Measurements from ENCODE around the gene CYTH4. TPM values are rescaled to one million over a fixed set of nuclear protein-coding genes. Genes with fewer than 3 reads are reported as not detected.

CYTH4 gene
- total RNA-seq, 4 donors from 2014 or later: 5.1 to 27.3 (median 9.4) TPM

GRCh38 chr22:37316405-37316804 lies 34.1 kb downstream of the CYTH4 start:
- Histone ChIP-seq H3K4me3 (no peak overlapping the region), H3K4me1 (peaks cover 0 to 9% (median 1%) of the 10 kb centered on the region in 4 donors), H3K27ac (replicated peaks in 1 of 4) (no peak overlapping the region), H3K27me3 (peaks cover 0 to 89% (median 0%) of the 10 kb centered on the region in 4 donors), H3K36me3 (no peaks in the 10 kb centered on the region), H3K9me3 (no peaks in the 10 kb centered on the region)
- DNase-seq (ENCODE audit: extremely low spot score): no peak
- TF ChIP-seq POLR2AphosphoS5 (IDR thresholded peaks at IDR 0.05) (no peak), EP300 (IDR thresholded peaks at IDR 0.05) (no peak), POLR2A (IDR thresholded peaks at IDR 0.05; ENCODE audit: low read depth) (no peak)
- TF ChIP-seq, protein P1, sequence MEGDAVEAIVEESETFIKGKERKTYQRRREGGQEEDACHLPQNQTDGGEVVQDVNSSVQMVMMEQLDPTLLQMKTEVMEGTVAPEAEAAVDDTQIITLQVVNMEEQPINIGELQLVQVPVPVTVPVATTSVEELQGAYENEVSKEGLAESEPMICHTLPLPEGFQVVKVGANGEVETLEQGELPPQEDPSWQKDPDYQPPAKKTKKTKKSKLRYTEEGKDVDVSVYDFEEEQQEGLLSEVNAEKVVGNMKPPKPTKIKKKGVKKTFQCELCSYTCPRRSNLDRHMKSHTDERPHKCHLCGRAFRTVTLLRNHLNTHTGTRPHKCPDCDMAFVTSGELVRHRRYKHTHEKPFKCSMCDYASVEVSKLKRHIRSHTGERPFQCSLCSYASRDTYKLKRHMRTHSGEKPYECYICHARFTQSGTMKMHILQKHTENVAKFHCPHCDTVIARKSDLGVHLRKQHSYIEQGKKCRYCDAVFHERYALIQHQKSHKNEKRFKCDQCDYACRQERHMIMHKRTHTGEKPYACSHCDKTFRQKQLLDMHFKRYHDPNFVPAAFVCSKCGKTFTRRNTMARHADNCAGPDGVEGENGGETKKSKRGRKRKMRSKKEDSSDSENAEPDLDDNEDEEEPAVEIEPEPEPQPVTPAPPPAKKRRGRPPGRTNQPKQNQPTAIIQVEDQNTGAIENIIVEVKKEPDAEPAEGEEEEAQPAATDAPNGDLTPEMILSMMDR (IDR thresholded peaks at IDR 0.05): no peak
- 70% methylated on average over 5 of the region's 6 CpGs for WGBS
- intact Hi-C loops (cut with DNase I): loop anchor here (10.0 kb wide), 2 partner anchors 138 to 248 kb away; partner anchors contain the start of gene CDC42EP1

DNA sequence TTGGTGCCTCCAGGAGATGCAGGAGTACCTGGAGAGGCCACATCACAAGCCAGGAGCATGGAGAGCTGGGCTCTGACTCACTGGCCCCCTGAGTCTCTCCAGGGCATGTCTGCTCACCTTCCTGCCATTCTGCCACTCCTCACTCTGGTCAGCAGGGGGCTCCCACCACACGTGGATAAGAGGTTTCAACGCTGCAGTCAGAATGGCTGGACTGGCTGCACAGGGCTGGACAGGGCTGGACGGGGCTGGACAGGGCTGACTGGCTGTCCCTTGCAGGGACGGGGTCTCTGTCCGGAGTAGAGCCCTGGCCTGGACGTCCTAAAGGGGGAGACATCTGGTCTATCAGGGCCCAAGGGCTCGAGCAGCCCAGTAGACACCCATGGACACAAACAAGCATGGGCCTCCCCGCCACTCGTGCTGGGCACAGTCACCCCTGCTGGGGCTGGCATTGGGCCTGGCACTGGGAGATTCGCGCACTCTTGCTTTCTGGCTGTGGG lies 34.6 kb downstream of the CYTH4 start:
- H3K4me3 ChIP-seq: no peak overlapping the region
- peak; percentile 94 for DNase-seq (ENCODE audit: extremely low spot score)
- TF ChIP-seq EP300 (IDR thresholded peaks at IDR 0.05) (no peak), POLR2A (IDR thresholded peaks at IDR 0.05; ENCODE audit: low read depth) (no peak), POLR2AphosphoS5 (IDR thresholded peaks at IDR 0.05) (no peak)
- TF ChIP-seq, protein P1 (IDR thresholded peaks at IDR 0.05): peak; percentile 67 to 78 (median 72)
- peaks cover 0 to 85% (median 0%) of the 10 kb centered on the region in 4 donors for H3K27me3 ChIP-seq
- intact Hi-C loops (cut with DNase I): loop anchor here (10.0 kb wide), 2 partner anchors 138 to 248 kb away; partner anchors contain the start of gene CDC42EP1
- no peaks in the 10 kb centered on the region for H3K36me3 ChIP-seq
- WGBS: no CpG with 5 or more reads among the region's 11 CpGs
- no peak overlapping the region for H3K27ac ChIP-seq (replicated peaks in 1 of 4)
- no peaks in the 10 kb centered on the region for H3K9me3 ChIP-seq
- H3K4me1 ChIP-seq: peaks cover 0 to 9% (median 1%) of the 10 kb centered on the region in 4 donors

DNA sequence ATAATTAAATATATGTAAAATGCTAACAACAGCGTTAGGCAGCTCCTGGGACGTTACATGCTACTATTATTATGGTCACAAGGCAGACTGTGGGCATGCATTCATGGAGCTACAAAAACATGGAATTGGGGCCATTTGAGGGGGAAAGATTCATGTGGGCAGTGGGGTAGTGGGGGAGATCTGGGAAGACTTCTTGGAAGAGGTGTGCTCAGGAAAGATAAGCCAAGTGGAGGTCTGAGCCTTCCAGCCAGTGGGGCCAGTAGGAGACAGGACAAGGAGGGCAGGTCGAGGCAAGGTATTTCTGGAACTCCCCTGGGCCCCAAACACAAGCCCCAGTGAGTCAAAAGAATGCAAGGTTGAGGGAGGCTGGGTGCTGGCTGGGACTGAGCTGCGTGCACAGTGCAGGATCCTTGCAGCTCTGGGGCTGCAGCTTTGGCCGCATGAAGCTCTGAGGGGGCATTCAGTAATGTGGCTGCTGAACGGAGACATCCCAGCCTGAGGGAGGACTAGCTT lies 35.4 kb downstream of the CYTH4 start:
- intact Hi-C loops (cut with DNase I): loop anchor here (10.0 kb wide), 2 partner anchors 137 to 247 kb away; partner anchors contain the start of gene CDC42EP1
- Histone ChIP-seq H3K27me3 (peaks cover 0 to 86% (median 0%) of the 10 kb centered on the region in 4 donors), H3K4me1 (peaks cover 0 to 9% (median 1%) of the 10 kb centered on the region in 4 donors), H3K9me3 (no peaks in the 10 kb centered on the region), H3K36me3 (no peaks in the 10 kb centered on the region), H3K4me3 (no peak overlapping the region), H3K27ac (replicated peaks in 1 of 4) (no peak overlapping the region)
- WGBS: 94% methylated on average over 6 of the region's 6 CpGs
- DNase-seq (ENCODE audit: extremely low spot score): no peak
- TF ChIP-seq, protein P1 (IDR thresholded peaks at IDR 0.05): no peak
- no peak for TF ChIP-seq EP300 (IDR thresholded peaks at IDR 0.05)
- no peak for TF ChIP-seq POLR2AphosphoS5 (IDR thresholded peaks at IDR 0.05)

DNA sequence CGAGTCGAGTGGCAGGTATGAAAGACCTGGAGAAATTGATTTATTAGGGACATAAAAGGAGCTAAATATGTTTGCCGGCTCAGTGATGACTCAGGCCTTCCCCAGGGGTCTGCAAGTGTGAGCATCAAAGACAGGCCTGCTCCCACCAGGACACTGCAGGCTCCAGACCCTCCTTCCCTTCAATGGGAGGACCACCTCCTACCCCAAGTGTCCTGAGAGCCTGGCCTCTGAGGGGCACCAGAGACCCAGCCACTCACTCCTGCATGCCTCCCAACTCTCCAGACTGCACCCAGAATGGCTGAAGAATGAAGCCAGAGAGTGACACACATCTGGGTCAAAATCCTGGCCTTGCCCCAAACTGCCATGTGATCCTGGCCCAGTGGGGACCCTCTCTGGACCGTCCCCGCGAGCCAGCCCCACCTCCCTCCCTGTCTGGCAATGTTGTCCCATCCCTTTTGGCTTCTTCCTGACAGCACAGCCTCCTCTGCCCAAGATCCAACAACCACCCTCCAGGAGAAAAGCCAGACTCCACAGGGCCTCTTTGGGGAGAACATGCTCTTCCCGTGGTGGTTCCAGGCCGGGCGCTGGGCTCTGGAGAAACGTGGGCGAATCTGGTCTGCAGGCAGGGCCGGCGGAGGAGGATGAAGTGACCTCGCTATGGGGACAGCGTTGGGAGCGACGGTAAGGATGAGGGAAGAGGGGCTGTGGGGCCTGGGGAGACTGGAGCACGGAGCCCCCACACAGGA lies 36.2 kb downstream of the CYTH4 start:
- Histone ChIP-seq H3K27me3 (peaks cover 0 to 87% (median 0%) of the 10 kb centered on the region in 4 donors), H3K27ac (replicated peaks in 1 of 4) (no peak overlapping the region), H3K9me3 (no peaks in the 10 kb centered on the region), H3K36me3 (no peaks in the 10 kb centered on the region), H3K4me3 (no peak overlapping the region), H3K4me1 (peaks cover 0 to 9% (median 1%) of the 10 kb centered on the region in 4 donors)
- no peak for DNase-seq (ENCODE audit: extremely low spot score)
- intact Hi-C loops (cut with DNase I): loop anchor here (10.0 kb wide), 2 partner anchors 136 to 246 kb away; partner anchors contain the start of gene CDC42EP1
- 68% methylated on average over 18 of the region's 18 CpGs for WGBS
- TF ChIP-seq, protein P1 (IDR thresholded peaks at IDR 0.05): no peak
- TF ChIP-seq POLR2A (IDR thresholded peaks at IDR 0.05; ENCODE audit: low read depth): no peak
- no peak for TF ChIP-seq EP300 (IDR thresholded peaks at IDR 0.05)
- no peak for TF ChIP-seq POLR2AphosphoS5 (IDR thresholded peaks at IDR 0.05)
